SK-N-SH treated with all-trans-retinoic acid at 6 μM for 48 hours (cell line): ENCODE data around the gene PHACTR2.

ENCODE experiments used
- ATAC-seq: fragments of 200-7000 bp; cut with Tn5 transposase; 3 replicates; pipeline ENCODE4 v1.9.1; 2020; ENCODE audit warnings: mild to moderate bottlenecking, moderate library complexity
- ARNTL ChIP-seq: fragments of 450-650 bp; formaldehyde crosslinking; IDR thresholded peaks from 2 replicates; pipeline ENCODE4 v1.5.0; 2020; ENCODE audit warnings: low read depth, mild to moderate bottlenecking, moderate library complexity, borderline replicate concordance
- BACH2 ChIP-seq: fragments of 250-450 bp; sonication (Bioruptor Pico); IDR thresholded peaks from 2 replicates; pipeline ENCODE4 v1.9.0; 2021; ENCODE audit warnings: mild to moderate bottlenecking, borderline replicate concordance
- CSDC2 ChIP-seq: fragments of 250-450 bp; sonication (Bioruptor Pico); IDR thresholded peaks from 2 replicates; pipeline ENCODE4 v1.5.0; 2020; ENCODE audit warnings: mild to moderate bottlenecking, moderate library complexity
- CSRNP3 ChIP-seq: fragments of 250-450 bp; sonication (Bioruptor Pico); IDR thresholded peaks from 2 replicates; pipeline ENCODE4 v1.5.1; 2021; ENCODE audit warnings: mild to moderate bottlenecking, moderate library complexity
- ESRRG ChIP-seq: fragments of 250-450 bp; sonication (Bioruptor Pico); IDR thresholded peaks from 2 replicates; pipeline ENCODE4 v1.6.1; 2021; ENCODE audit warnings: mild to moderate bottlenecking
- GLIS3 ChIP-seq: fragments of 250-450 bp; sonication (Bioruptor Pico); IDR thresholded peaks from 2 replicates; pipeline ENCODE4 v1.5.0; 2020; ENCODE audit warnings: mild to moderate bottlenecking, moderate library complexity
- ISL1 ChIP-seq: fragments of 250-450 bp; sonication (Bioruptor Pico); IDR thresholded peaks from 2 replicates; pipeline ENCODE4 v2.1.2; 2022; ENCODE audit warnings: mild to moderate bottlenecking, moderate library complexity
- OSR1 ChIP-seq: fragments of 250-450 bp; sonication (Bioruptor Pico); IDR thresholded peaks from 2 replicates; pipeline ENCODE4 v1.8.0; 2022; ENCODE audit warnings: moderate library complexity, mild to moderate bottlenecking, inconsistent platforms
- PATZ1 ChIP-seq: fragments of 250-450 bp; sonication (Bioruptor Pico); IDR thresholded peaks from 2 replicates; pipeline ENCODE4 v1.8.0; 2020; ENCODE audit warnings: mild to moderate bottlenecking, moderate library complexity, borderline replicate concordance
- POU6F1 ChIP-seq: fragments of 250-450 bp; sonication (Bioruptor Pico); IDR thresholded peaks from 2 replicates; pipeline ENCODE4 v1.8.0; 2021; ENCODE audit warnings: low read depth, mild to moderate bottlenecking, moderate library complexity, borderline replicate concordance
- PPARA ChIP-seq: fragments of 250-450 bp; sonication (Bioruptor Pico); IDR thresholded peaks from 2 replicates; pipeline ENCODE4 v1.5.0; 2020; ENCODE audit warnings: mild to moderate bottlenecking, borderline replicate concordance
- RARB ChIP-seq: fragments of 250-450 bp; sonication (Bioruptor Pico); IDR thresholded peaks from 2 replicates; pipeline ENCODE4 v1.8.0; 2021; ENCODE audit warnings: mild to moderate bottlenecking, moderate library complexity
- SNAI2 ChIP-seq: fragments of 250-450 bp; sonication (Bioruptor Pico); IDR thresholded peaks from 2 replicates; pipeline ENCODE4 v1.5.0; 2020; ENCODE audit warnings: mild to moderate bottlenecking, moderate library complexity
- TOX ChIP-seq: fragments of 250-450 bp; sonication (Bioruptor Pico); IDR thresholded peaks from 2 replicates; pipeline ENCODE4 v1.8.0; 2021; ENCODE audit warnings: mild to moderate bottlenecking, moderate library complexity, borderline replicate concordance
- TSHZ2 ChIP-seq: fragments of 250-450 bp; sonication (Bioruptor Pico); IDR thresholded peaks from 2 replicates; pipeline ENCODE4 v1.5.0; 2020; ENCODE audit warnings: mild to moderate bottlenecking, moderate library complexity
- ZC3H10 ChIP-seq: fragments of 250-450 bp; sonication (Bioruptor Pico); IDR thresholded peaks from 2 replicates; pipeline ENCODE4 v1.5.1; 2021; ENCODE audit warnings: mild to moderate bottlenecking, moderate library complexity
- ZFP3 ChIP-seq: fragments of 250-450 bp; sonication (Bioruptor Pico); IDR thresholded peaks from 2 replicates; pipeline ENCODE4 v1.5.0; 2020; ENCODE audit warnings: mild to moderate bottlenecking, moderate library complexity
- ZFP30 ChIP-seq: fragments of 450-650 bp; formaldehyde crosslinking; IDR thresholded peaks from 2 replicates; pipeline ENCODE4 v1.5.0; 2022; ENCODE audit warnings: mild to moderate bottlenecking, moderate library complexity
- ZNF565 ChIP-seq: fragments of 450-650 bp; formaldehyde crosslinking; conservative IDR thresholded peaks from 2 replicates; pipeline ENCODE4 v1.5.0; 2020; ENCODE audit warnings: low read depth, mild to moderate bottlenecking, moderate library complexity
- ZNF8 ChIP-seq: fragments of 450-650 bp; formaldehyde crosslinking; IDR thresholded peaks from 2 replicates; pipeline ENCODE4 v1.5.0; 2020; ENCODE audit warnings: mild to moderate bottlenecking, moderate library complexity

The PHACTR2 gene

GRCh38 chr6:143761074-143761473 is 83.3 kb downstream of the PHACTR2 start:
- TF ChIP-seq SNAI2 (CRISPR knock-in tag), result no peak
- TF ChIP-seq ZNF565, result no peak
- no peak for TF ChIP-seq ZNF8 (CRISPR knock-in tag)
- TF ChIP-seq TOX (CRISPR knock-in tag), result no peak
- TF ChIP-seq ARNTL (CRISPR knock-in tag), result no peak
- TF ChIP-seq BACH2 (CRISPR knock-in tag), result no peak
- no peak for TF ChIP-seq TSHZ2 (CRISPR knock-in tag)
- TF ChIP-seq PPARA (CRISPR knock-in tag), result no peak
- TF ChIP-seq GLIS3 (CRISPR knock-in tag), result no peak
- no peak for ATAC-seq

GRCh38 chr6:143762126-143762525 is 84.4 kb downstream of the PHACTR2 start:
- ATAC-seq, result no peak
- TF ChIP-seq PPARA (CRISPR knock-in tag) (no peak), ZFP3 (no peak), OSR1 (CRISPR knock-in tag) (no peak), RARB (CRISPR knock-in tag) (no peak), ZFP30 (CRISPR knock-in tag) (no peak), SNAI2 (CRISPR knock-in tag) (no peak), GLIS3 (CRISPR knock-in tag) (no peak), ISL1 (no peak)

GRCh38 chr6:143765422-143766184 is 87.8 kb downstream of the PHACTR2 start:
- TF ChIP-seq CSRNP3 (CRISPR knock-in tag), result no peak
- TF ChIP-seq ZFP30 (CRISPR knock-in tag), result no peak
- no peak for TF ChIP-seq OSR1 (CRISPR knock-in tag)
- TF ChIP-seq POU6F1 (CRISPR knock-in tag), result no peak
- no peak for TF ChIP-seq ZFP3
- TF ChIP-seq TSHZ2 (CRISPR knock-in tag), result no peak
- no peak for TF ChIP-seq ZC3H10 (CRISPR knock-in tag)
- TF ChIP-seq SNAI2 (CRISPR knock-in tag), result no peak
- TF ChIP-seq RARB (CRISPR knock-in tag), result no peak
- no peak for TF ChIP-seq ZNF8 (CRISPR knock-in tag)
- TF ChIP-seq TOX (CRISPR knock-in tag), result no peak
- TF ChIP-seq CSDC2 (CRISPR knock-in tag), result no peak
- no peak for TF ChIP-seq PPARA (CRISPR knock-in tag)
- TF ChIP-seq ZNF565, result no peak
- TF ChIP-seq GLIS3 (CRISPR knock-in tag), result no peak
- TF ChIP-seq ESRRG (CRISPR knock-in tag), result no peak
- TF ChIP-seq PATZ1 (CRISPR knock-in tag), result no peak
- ATAC-seq, result no peak
